ENCODE measurements around the gene UVRAG.
"Not testable (repeated sequence)": the region's sequence is repeated elsewhere in the genome, so short reads cannot be mapped to it uniquely, and the experiment has no call there.

The UVRAG gene

DNA sequence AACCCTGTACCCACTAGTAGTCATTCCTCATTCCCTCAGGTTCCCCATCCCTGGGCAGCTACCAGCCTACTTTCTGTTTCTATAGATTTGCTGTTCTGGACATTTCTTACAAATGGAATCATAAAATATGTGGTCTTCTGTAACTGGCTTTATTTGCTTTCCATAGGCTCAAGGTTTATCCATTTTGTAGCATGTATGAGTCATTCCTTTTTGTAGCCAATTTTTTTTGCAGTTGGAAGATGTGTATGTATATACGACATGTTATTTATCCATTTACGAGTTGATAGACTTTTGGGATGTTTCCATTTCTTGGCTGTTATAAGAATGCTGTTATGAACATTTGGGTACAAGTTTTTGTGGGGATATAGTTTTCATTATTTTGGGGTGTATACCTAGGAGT, 260.7 kb downstream of the UVRAG start:
- TF ChIP-seq, protein P1, sequence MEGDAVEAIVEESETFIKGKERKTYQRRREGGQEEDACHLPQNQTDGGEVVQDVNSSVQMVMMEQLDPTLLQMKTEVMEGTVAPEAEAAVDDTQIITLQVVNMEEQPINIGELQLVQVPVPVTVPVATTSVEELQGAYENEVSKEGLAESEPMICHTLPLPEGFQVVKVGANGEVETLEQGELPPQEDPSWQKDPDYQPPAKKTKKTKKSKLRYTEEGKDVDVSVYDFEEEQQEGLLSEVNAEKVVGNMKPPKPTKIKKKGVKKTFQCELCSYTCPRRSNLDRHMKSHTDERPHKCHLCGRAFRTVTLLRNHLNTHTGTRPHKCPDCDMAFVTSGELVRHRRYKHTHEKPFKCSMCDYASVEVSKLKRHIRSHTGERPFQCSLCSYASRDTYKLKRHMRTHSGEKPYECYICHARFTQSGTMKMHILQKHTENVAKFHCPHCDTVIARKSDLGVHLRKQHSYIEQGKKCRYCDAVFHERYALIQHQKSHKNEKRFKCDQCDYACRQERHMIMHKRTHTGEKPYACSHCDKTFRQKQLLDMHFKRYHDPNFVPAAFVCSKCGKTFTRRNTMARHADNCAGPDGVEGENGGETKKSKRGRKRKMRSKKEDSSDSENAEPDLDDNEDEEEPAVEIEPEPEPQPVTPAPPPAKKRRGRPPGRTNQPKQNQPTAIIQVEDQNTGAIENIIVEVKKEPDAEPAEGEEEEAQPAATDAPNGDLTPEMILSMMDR (conservative IDR thresholded peaks at IDR 0.05), result no peak

DNA sequence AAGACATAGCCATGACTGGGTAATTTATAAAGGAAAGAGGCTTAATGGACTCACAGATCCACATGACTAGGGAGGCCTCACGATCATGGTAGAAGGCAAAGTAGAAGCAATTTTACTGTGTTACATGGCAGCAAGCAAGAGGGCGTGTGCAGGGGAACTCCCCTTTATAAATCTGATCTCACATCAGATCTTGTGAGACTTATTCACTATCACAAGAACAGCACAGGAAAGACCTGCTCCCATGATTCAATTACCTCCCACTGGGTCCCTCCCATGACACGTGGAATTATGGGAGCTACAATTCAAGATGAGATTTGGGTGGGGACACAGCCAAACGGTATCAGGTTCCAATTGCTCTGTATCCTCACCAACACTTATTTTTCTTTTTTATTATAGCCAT, 261.2 kb downstream of the UVRAG start:
- H3K27ac ChIP-seq, result not testable (repeated sequence)

More for the DNA sequence above, 260.7 kb downstream of the UVRAG start:
- H3K27ac ChIP-seq, result no peak overlapping the region

DNA sequence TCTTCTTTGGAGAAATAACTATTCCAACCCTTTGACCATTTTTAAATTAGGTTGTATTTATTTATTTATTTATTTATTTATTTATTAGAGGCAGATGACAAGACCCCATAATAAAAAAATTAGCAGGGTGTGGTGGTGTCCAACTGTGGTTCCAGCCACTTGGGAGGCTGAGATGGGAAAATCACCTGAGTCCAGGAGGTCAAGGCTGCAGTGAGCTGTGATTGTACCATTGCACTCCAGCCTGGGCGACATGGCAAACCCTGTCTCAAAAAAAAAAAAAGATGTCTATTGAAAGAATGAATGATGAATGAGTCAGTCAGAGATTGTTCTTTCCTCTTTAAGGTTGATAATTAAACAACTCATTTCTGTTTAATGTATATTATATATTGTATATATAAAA, 261.7 kb downstream of the UVRAG start:
- TF ChIP-seq, protein P1 (conservative IDR thresholded peaks at IDR 0.05), result no peak
- no peak overlapping the region for H3K27ac ChIP-seq

DNA sequence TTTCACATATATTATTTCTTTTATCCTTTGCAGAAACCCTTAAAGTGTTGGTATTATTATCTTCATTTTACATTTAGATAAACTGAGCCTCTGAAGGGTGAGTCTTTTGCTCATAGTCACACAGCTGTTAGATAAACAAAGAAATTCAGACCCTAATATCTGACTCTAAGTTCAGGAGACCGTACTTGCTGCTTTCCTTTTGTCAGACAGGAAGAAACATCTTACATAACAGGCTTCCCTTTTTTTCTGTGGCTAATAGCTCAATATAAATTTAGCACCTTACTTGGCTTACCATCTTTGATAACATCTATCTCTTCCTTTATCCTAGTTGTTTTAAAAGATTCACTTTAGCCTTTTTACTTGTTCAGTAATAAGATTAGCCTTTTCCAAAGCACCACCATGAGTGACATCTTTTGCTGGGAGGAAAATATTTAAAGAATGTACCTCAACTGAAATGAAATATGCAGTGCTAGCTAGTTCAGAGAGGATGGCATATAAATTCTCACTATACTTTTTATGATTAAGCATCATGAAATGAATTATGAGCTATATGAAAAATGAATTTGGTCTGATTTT, 262.7 kb downstream of the UVRAG start:
- TF ChIP-seq, protein P1 (conservative IDR thresholded peaks at IDR 0.05), result no peak
- no peak overlapping the region for H3K27ac ChIP-seq

DNA sequence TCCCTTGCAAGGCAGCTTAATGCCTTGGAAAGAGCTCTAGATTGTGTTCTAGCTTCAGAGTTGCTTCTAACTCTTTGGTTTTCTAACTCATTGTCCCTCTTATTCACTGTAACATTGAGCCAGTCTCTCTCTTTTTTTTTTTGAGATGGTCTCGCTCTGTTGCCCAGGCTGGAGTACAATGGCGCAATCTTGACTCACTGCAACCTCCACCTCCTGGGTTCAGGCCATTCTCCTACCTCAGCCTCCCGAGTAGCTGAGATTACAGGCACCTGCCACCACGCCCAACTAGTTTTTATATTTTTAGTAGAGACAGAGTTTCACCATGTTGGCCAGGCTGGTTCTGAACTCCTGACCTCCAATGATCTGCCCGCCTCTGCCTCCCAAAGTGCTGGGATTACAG, 266.1 kb downstream of the UVRAG start:
- not testable (repeated sequence) for H3K27ac ChIP-seq

DNA sequence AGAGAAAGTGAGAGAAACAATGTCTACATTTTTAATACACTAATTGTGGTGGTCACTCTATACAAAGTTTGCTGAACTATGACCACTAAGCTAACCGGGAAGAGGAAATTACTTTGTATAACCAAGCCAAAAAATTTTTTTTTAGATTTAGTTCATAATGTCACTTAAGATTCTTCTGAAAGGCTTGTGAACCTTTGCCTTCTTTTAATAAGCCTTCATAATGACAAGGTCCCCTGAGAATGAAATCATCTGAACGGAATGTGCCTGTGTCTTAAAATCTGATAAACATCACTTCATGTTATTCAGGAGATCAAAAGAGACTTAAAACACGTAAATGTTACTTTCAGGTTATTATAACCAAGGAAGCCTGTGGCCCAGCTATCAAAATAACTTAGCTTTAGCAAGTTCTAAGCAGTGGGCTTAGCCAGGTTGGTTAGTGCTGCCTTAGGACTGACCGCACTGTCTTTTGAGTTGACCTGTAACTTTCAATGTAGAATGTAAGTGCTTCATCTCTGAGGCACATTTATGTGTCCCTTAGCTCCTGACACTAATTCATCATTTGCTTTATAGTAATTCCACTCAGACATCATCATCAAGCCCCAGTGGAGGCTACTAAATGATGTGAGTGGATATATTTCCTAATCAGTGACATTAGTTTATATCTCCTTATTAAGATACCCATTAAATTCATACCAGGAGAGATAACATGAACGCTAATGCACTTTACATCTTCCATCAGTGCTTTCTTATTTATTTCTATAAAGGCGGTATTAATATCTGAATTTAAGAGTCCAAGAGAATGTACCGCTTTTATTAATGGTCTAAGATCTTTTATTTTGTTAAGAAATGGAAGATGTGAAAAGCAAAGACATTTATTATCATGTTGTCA, 268.8 kb downstream of the UVRAG start:
- H3K27ac ChIP-seq, result no peak overlapping the region
- TF ChIP-seq, protein P1 (conservative IDR thresholded peaks at IDR 0.05), result no peak

DNA sequence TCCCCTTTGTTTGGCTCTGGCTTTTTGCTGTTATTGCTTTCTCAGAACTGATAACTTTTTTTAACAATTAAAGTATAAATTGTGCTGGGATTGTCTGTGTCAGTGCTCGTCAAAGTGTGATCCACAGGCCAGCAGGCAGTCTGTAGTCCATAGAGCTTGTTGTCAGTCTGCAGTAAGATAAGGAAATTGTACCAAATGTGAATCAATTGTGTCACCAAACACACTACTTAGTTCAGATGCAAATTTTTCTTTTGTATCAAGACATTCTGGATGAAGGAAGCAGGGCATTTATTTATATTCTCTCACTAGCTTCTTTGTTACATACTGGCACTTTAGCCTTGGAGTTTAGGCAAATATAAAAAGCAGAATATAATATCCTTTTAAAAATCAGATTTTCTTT, 270.3 kb downstream of the UVRAG start:
- TF ChIP-seq, protein P1 (conservative IDR thresholded peaks at IDR 0.05), result no peak
- H3K27ac ChIP-seq, result no peak overlapping the region

DNA sequence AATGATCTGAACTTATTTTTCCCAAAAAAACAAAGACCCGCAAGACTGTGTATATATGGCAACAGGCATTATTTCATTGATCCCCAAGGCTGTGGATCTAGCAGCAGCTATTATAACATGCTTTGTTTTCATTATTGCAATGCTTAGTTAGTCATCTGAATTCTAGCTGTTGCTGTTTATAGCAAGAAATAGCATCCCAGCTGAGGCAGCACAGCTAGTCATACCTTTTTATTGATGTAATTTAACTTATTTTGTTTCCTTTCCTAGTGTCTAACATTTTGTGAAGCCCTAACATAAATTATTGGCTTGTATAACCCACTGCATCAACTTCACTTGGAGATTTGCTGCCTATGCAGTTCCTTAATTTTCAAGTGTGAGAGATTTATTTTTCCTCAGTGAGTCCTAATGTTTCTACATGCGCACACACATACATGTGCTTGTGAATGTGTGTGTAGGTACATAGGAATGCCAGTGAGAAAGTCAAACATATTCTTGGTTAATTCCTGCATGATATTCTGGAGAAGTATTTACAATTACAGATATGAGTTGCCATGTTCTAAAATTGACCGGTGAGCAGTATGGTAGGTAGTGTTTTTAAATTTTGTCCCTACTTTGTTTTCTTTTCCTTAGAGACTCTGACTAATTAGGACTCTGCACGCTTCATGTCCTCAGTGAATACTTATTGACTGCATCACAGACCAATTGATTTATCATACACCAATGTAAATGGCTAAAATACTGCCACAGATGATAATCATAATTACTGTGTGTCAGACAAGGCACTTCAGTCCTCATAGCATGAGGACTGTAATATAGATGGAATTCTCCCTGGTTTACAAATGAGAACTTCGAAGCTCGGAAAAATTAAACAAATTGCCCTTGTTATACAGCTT, 272.0 kb downstream of the UVRAG start:
- H3K27ac ChIP-seq, result no peak overlapping the region
- TF ChIP-seq, protein P1 (conservative IDR thresholded peaks at IDR 0.05), result no peak

All from VCaP (cell line).